Spleen (tissue), 11 donors: ENCODE data around the gene CYP4F22. TPM values are rescaled to one million over a fixed set of nuclear protein-coding genes. Genes with fewer than 3 reads are reported as not detected.

Source experiments
- DNase-seq: peaks from one replicate; pipeline ENCODE4 v3.0.0-alpha.2; 2020
- H3K27ac ChIP-seq, 8 donors: fragments of 200-600 bp; sonication (generic) in 7 of 8; 1 replicate in 4 of 8; 2 replicates in 4 of 8; pipeline versions ENCODE4 v1.5.0 to v1.8.0; 2016 to 2021; ENCODE audit warnings: inconsistent platforms in 4 of 8, mild to moderate bottlenecking in 4 of 8, moderate library complexity in 1 of 8
- H3K27me3 ChIP-seq, 7 donors: fragments of 200-600 bp; sonication (generic) in 6 of 7; replicated peaks in 1 of 7; 1 replicate in 4 of 7; 2 replicates in 3 of 7; pipeline versions ENCODE4 v1.5.0 to v1.8.0; 2016 to 2021; ENCODE audit warnings: inconsistent platforms in 3 of 7, mild to moderate bottlenecking in 1 of 7
- H3K36me3 ChIP-seq, 6 donors: fragments of 200-600 bp; sonication (generic) in 5 of 6; 1 replicate in 4 of 6; 2 replicates in 2 of 6; pipeline versions ENCODE4 v1.5.0 to v1.8.0; 2016 to 2021; ENCODE audit warnings: inconsistent platforms in 2 of 6
- H3K4me1 ChIP-seq, 6 donors: fragments of 200-600 bp; sonication (generic) in 5 of 6; 1 replicate in 3 of 6; 2 replicates in 3 of 6; pipeline versions ENCODE4 v1.5.0 to v1.8.0; 2016 to 2021; ENCODE audit warnings: inconsistent platforms in 3 of 6
- H3K4me3 ChIP-seq, 8 donors: fragments of 200-600 bp; sonication (generic) in 7 of 8; 1 replicate in 4 of 8; 2 replicates in 4 of 8; pipeline versions ENCODE4 v1.5.0 to v1.8.0; 2016 to 2021; ENCODE audit warnings: inconsistent platforms in 4 of 8, mild to moderate bottlenecking in 4 of 8, moderate library complexity in 2 of 8
- H3K9me3 ChIP-seq, 8 donors: fragments of 200-600 bp; sonication (generic) in 7 of 8; 1 replicate in 4 of 8; 2 replicates in 4 of 8; pipeline versions ENCODE4 v1.5.0 to v1.8.0; 2016 to 2021; ENCODE audit warnings: inconsistent platforms in 4 of 8
- POLR2A ChIP-seq, 3 donors: fragments of 450-650 bp; IDR thresholded peaks; one replicate each; pipeline ENCODE4 v1.5.1; 2017; ENCODE audit warnings: antibody characterized with exemption in 3 of 3, mild to moderate bottlenecking in 1 of 3
- POLR2AphosphoS5 ChIP-seq, 3 donors: sonication (generic); formaldehyde crosslinking; IDR thresholded peaks; one replicate each; pipeline ENCODE4 v1.5.1; 2017; ENCODE audit warnings: antibody characterized with exemption in 3 of 3
- WGBS, 5 donors: extraction: QIAGEN DNeasy Blood & Tissue Kit in 3 of 5; methylation state at CpG; one replicate each; pipeline versions ENCODE4 v1.1.5 to v1.1.7; 2013 to 2018; 5-methylcytosine and 5-hydroxymethylcytosine counted together
- intact Hi-C: fragments of 100-400 bp; cut with DNase I; formaldehyde crosslinking; loops from one replicate; pipeline ENCODE4 v1.15.0; 2023; ENCODE audit warnings: low total_unique reads
- polyA plus RNA-seq, 3 donors: library from polyadenylated mRNA; stranded (reverse); fragments of 200-250 nt; gene quantifications; one replicate each; pipeline ENCODE4 v1.2.1, GENCODE V29; 2013
- total RNA-seq, 7 donors: library from RNA; depleted of rRNA in 3 of 7; stranded (reverse); fragments of >200 nt in 3 of 7; fragmentation: NEBNext Ultra II Directional in 4 of 7; extraction: Animal tissue kit (Norgen Biotek cat#: 25700) in 4 of 7; gene quantifications; one replicate each; pipeline versions ENCODE4 v1.1.0 to v1.2.1, GENCODE V29; 2016 to 2021
- TF ChIP-seq, protein P1 (sequence below), 11 experiments: fragments of 200-600 bp in 7 of 11; fragments of 450-650 bp in 4 of 11; sonication (generic) in 4 of 11; IDR thresholded peaks in 8 of 11; conservative IDR thresholded peaks in 3 of 11; 1 replicate in 7 of 11; 2 replicates in 4 of 11; pipeline versions ENCODE4 v1.4.0 to v1.8.0; 2016 to 2021; ENCODE audit warnings: antibody characterized with exemption in 11 of 11, inconsistent platforms in 4 of 11, mild to moderate bottlenecking in 1 of 11
- donor health status: healthy with polysubstance abuse.
- donor health status: DM: no; HTN: no; CAD: no; lungs with moderate emphysema.
- donor health status: DM: no; HTN: no; CAD: no.
- donor health status: Bipolar disorder and iron deficiency.
- donor health status: healthy.
- donor health status: DM: no; HTN: no; CAD: no.
- donor health status: DM: yes; HTN: yes; CAD: no.

Gene CYP4F22
- total and polyA plus RNA-seq, 10 donors, result 0.10 to 1.2 (median 0.29) TPM; not detected in 2

DNA sequence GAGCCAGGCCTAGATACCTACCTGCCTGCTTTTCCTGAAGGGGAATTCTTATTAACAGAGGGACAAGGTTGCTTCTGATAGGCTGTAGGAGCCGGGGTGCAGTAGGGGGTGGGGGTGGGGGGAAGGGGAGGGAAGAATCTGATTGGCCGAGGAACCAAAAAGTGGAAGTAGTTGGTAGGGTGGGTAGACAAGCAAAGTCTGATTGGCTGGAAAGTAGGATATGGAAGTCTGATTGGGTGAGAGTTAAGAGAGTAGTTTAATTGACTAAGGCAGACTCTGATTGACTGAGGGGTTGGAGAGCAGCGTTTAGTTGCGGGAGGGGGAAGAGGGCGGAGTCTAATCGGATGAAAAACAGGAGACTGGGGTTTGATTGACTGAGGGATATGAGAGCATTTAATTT lies 9.4 kb upstream of the CYP4F22 start:
- Histone ChIP-seq H3K36me3 (no peaks in the 10 kb centered on the region), H3K4me3 (no peak overlapping the region), H3K4me1 (no peaks in the 10 kb centered on the region), H3K27me3 (peaks cover 0 to 24% (median 0%) of the 10 kb centered on the region in 7 donors), H3K9me3 (no peaks in the 10 kb centered on the region), H3K27ac (no peak overlapping the region)
- intact Hi-C loops, result no loop called here
- 63 to 78% (median 67%) methylated on average over 6 of the region's 6 CpGs for WGBS, 5 donors
- TF ChIP-seq POLR2AphosphoS5 (IDR thresholded peaks at IDR 0.05) (no peak), POLR2A (IDR thresholded peaks at IDR 0.05) (no peak)
- TF ChIP-seq, protein P1, sequence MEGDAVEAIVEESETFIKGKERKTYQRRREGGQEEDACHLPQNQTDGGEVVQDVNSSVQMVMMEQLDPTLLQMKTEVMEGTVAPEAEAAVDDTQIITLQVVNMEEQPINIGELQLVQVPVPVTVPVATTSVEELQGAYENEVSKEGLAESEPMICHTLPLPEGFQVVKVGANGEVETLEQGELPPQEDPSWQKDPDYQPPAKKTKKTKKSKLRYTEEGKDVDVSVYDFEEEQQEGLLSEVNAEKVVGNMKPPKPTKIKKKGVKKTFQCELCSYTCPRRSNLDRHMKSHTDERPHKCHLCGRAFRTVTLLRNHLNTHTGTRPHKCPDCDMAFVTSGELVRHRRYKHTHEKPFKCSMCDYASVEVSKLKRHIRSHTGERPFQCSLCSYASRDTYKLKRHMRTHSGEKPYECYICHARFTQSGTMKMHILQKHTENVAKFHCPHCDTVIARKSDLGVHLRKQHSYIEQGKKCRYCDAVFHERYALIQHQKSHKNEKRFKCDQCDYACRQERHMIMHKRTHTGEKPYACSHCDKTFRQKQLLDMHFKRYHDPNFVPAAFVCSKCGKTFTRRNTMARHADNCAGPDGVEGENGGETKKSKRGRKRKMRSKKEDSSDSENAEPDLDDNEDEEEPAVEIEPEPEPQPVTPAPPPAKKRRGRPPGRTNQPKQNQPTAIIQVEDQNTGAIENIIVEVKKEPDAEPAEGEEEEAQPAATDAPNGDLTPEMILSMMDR (IDR thresholded peaks at IDR 0.05 in 8 of 11, conservative IDR thresholded peaks at IDR 0.05 in 3 of 11), result no peak
- no peak for DNase-seq

DNA sequence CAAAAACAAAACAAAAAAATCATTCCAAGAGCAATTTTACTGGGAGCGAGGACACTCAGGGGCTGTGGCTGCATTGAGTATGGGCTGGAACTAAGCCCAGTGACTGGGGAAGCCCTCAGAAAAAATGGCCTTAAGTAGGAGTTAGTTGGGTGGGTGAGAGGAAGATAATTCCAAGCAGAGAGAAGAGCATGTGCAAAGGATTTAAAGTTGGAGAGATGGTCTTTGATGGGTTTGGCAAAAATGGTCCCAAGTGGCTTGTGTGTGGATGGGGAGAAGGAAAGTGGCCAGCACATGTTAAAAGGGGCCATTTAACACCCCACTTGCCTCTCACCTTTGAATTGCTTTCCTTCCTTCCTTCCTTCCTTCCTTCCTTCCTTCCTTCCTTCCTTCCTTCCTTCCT lies 6.7 kb upstream of the CYP4F22 start:
- 58 to 83% (median 73%) methylated on average over 1 of the region's 1 CpG for WGBS, 5 donors
- Histone ChIP-seq H3K9me3 (no peaks in the 10 kb centered on the region), H3K27ac (no peak overlapping the region), H3K36me3 (no peaks in the 10 kb centered on the region), H3K4me3 (no peak overlapping the region), H3K27me3 (peaks cover 0 to 34% (median 0%) of the 10 kb centered on the region in 7 donors), H3K4me1 (no peaks in the 10 kb centered on the region)
- no peak for DNase-seq
- TF ChIP-seq POLR2A (IDR thresholded peaks at IDR 0.05) (no peak), POLR2AphosphoS5 (IDR thresholded peaks at IDR 0.05) (no peak)
- TF ChIP-seq, protein P1 (IDR thresholded peaks at IDR 0.05 in 8 of 11, conservative IDR thresholded peaks at IDR 0.05 in 3 of 11), result no peak
- intact Hi-C loops, result no loop called here

DNA sequence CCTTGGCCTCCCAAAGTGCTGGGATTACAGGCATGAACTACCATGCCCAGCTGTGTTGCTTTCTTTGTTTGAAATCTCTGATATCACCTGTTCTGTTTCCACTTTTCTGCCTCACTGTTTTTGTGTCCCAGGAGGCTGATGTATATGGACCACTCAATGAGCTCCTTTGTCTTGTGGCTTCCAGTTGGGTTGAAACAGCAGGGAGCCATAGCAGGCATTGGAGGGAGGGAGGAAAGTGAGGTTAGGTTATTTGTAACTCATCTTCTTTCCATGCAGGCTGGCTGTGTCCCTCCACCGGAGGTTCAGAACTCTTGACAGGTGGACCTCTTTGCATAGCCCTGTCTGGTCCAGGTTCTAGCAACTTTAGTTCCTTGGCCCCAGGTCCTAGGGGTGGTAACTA lies 6.1 kb upstream of the CYP4F22 start:
- H3K4me3 ChIP-seq, result no peak overlapping the region
- intact Hi-C loops, result no loop called here
- WGBS, 5 donors, result 48 to 75% (median 71%) methylated on average over 1 of the region's 1 CpG
- no peaks in the 10 kb centered on the region for H3K4me1 ChIP-seq
- no peak overlapping the region for H3K27ac ChIP-seq
- H3K36me3 ChIP-seq, result no peaks in the 10 kb centered on the region
- H3K27me3 ChIP-seq, result peaks cover 0 to 41% (median under 1%) of the 10 kb centered on the region in 7 donors
- no peak for TF ChIP-seq POLR2AphosphoS5 (IDR thresholded peaks at IDR 0.05)
- TF ChIP-seq POLR2A (IDR thresholded peaks at IDR 0.05), result no peak
- TF ChIP-seq, protein P1 (IDR thresholded peaks at IDR 0.05 in 8 of 11, conservative IDR thresholded peaks at IDR 0.05 in 3 of 11), result no peak
- no peaks in the 10 kb centered on the region for H3K9me3 ChIP-seq
- no peak for DNase-seq

DNA sequence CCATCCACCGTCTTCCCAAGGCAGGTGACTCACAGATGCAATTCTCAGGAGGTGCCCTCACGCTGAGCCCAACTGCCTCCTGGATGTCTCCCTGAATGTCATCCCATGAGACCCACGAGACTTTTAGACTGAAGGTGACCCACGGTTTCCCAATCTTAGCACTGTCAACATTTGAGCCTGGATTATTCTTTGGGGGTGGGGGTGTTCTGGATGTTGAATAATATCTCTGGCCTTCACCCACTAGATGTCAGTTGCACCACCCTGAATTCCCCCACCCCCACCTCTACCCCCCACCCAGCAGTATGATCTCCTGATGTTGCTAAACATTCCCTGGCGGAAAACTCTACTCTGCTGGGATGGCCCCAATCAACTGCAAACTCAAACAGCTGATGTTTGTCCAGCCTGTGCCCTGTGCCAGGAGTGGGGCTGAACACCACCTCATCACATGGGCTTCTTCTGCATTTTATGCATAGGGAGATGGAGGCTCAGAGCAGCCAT lies 2.2 kb upstream of the CYP4F22 start:
- intact Hi-C loops, result no loop called here
- H3K27ac ChIP-seq, result no peak overlapping the region
- no peaks in the 10 kb centered on the region for H3K9me3 ChIP-seq
- no peak overlapping the region for H3K4me3 ChIP-seq
- H3K4me1 ChIP-seq, result peaks cover 3 to 16% (median 10%) of the 10 kb centered on the region in 6 donors
- no peak for DNase-seq
- TF ChIP-seq, protein P1 (IDR thresholded peaks at IDR 0.05 in 8 of 11, conservative IDR thresholded peaks at IDR 0.05 in 3 of 11), result no peak
- TF ChIP-seq POLR2AphosphoS5 (IDR thresholded peaks at IDR 0.05), result no peak
- no peak for TF ChIP-seq POLR2A (IDR thresholded peaks at IDR 0.05)
- no peaks in the 10 kb centered on the region for H3K36me3 ChIP-seq
- peaks cover 0 to 63% (median 23%) of the 10 kb centered on the region in 7 donors for H3K27me3 ChIP-seq
- WGBS, 5 donors, result 71 to 85% (median 80%) methylated on average over 5 of the region's 5 CpGs
